Muscle layer of colon (tissue), 2 donors: ENCODE results near the gene RNF44.
"Not testable (repeated sequence)": the region's sequence is repeated elsewhere in the genome, so short reads cannot be mapped to it uniquely, and the experiment has no call there.

Source experiments
- H3K27ac ChIP-seq: one replicate; pipeline ENCODE4 v1.7.0; 2013; ENCODE audit warnings: low read depth, mild to moderate bottlenecking, low read length, moderate library complexity
- H3K27me3 ChIP-seq, 2 donors: one replicate each; pipeline ENCODE4 v1.7.0; 2013; ENCODE audit warnings: low read length in 2 of 2, mild to moderate bottlenecking in 2 of 2; ENCODE audit not compliant: insufficient read depth in 2 of 2, control insufficient read depth in 1 of 2
- H3K36me3 ChIP-seq: one replicate; pipeline ENCODE4 v1.7.0; 2013; ENCODE audit warnings: mild to moderate bottlenecking, low read length; ENCODE audit not compliant: insufficient read depth
- H3K4me1 ChIP-seq: one replicate; pipeline ENCODE4 v1.7.0; 2013; ENCODE audit warnings: mild to moderate bottlenecking, low read length; ENCODE audit not compliant: insufficient read depth
- H3K4me3 ChIP-seq, 2 donors: one replicate each; pipeline ENCODE4 v1.7.0; 2013; ENCODE audit warnings: low read length in 2 of 2, low read depth in 1 of 2, mild to moderate bottlenecking in 1 of 2, moderate library complexity in 1 of 2
- H3K9ac ChIP-seq: one replicate; pipeline ENCODE4 v1.7.0; 2013; ENCODE audit warnings: low read length
- H3K9me3 ChIP-seq: one replicate; pipeline ENCODE4 v1.7.0; 2013; ENCODE audit warnings: mild to moderate bottlenecking, low read length
- donor health status: abdominal sarcoma.
- donor health status: Adenocarcinoma of cecum.

Gene RNF44

GRCh38 chr5:176568657-176569056, 31.5 kb upstream of the RNF44 start:
- Histone ChIP-seq H3K27ac (no peak overlapping the region), H3K4me3 (no peak overlapping the region), H3K27me3 (peaks cover 0 to 5% of the 10 kb centered on the region in 2 donors), H3K9ac (no peak overlapping the region), H3K4me1 (no peaks in the 10 kb centered on the region), H3K9me3 (no peaks in the 10 kb centered on the region), H3K36me3 (no peaks in the 10 kb centered on the region)

- no peaks in the 10 kb centered on the region for H3K4me1 ChIP-seq
- no peaks in the 10 kb centered on the region for H3K36me3 ChIP-seq
- H3K4me3 ChIP-seq: no peak overlapping the region
- H3K27me3 ChIP-seq: peaks cover 0 to 5% of the 10 kb centered on the region in 2 donors
- H3K9ac ChIP-seq: no peak overlapping the region
- H3K27ac ChIP-seq: no peak overlapping the region
- no peaks in the 10 kb centered on the region for H3K9me3 ChIP-seq
Observed at GRCh38 chr5:176565760-176566288, 28.6 kb upstream of the RNF44 start.

GRCh38 chr5:176564002-176564401, 26.8 kb upstream of the RNF44 start:
- Histone ChIP-seq H3K9ac (no peak overlapping the region), H3K9me3 (no peaks in the 10 kb centered on the region), H3K36me3 (no peaks in the 10 kb centered on the region), H3K27me3 (peaks cover 0 to 5% of the 10 kb centered on the region in 2 donors), H3K4me1 (no peaks in the 10 kb centered on the region), H3K27ac (no peak overlapping the region), H3K4me3 (no peak overlapping the region)

- Histone ChIP-seq H3K9me3 (no peaks in the 10 kb centered on the region), H3K27ac (no peak overlapping the region), H3K27me3 (no peaks in the 10 kb centered on the region), H3K4me1 (no peaks in the 10 kb centered on the region), H3K36me3 (no peaks in the 10 kb centered on the region), H3K9ac (no peak overlapping the region), H3K4me3 (no peak overlapping the region)
Observed at GRCh38 chr5:176562189-176562588, 25.0 kb upstream of the RNF44 start.

GRCh38 chr5:176561259-176561658, 24.1 kb upstream of the RNF44 start:
- Histone ChIP-seq H3K4me3 (no peak overlapping the region), H3K9ac (no peak overlapping the region), H3K36me3 (no peaks in the 10 kb centered on the region), H3K4me1 (no peaks in the 10 kb centered on the region), H3K9me3 (no peaks in the 10 kb centered on the region), H3K27ac (no peak overlapping the region), H3K27me3 (no peaks in the 10 kb centered on the region)

- H3K9ac ChIP-seq: no peak overlapping the region
- H3K27ac ChIP-seq: no peak overlapping the region
- H3K4me1 ChIP-seq: no peaks in the 10 kb centered on the region
- H3K27me3 ChIP-seq: no peaks in the 10 kb centered on the region
- H3K4me3 ChIP-seq: no peak overlapping the region
- no peaks in the 10 kb centered on the region for H3K9me3 ChIP-seq
- no peaks in the 10 kb centered on the region for H3K36me3 ChIP-seq
Observed at GRCh38 chr5:176560364-176560763, 23.2 kb upstream of the RNF44 start.

GRCh38 chr5:176559683-176560082, 22.5 kb upstream of the RNF44 start:
- H3K4me3 ChIP-seq: no peak overlapping the region
- no peaks in the 10 kb centered on the region for H3K9me3 ChIP-seq
- no peaks in the 10 kb centered on the region for H3K36me3 ChIP-seq
- no peaks in the 10 kb centered on the region for H3K4me1 ChIP-seq
- H3K27me3 ChIP-seq: no peaks in the 10 kb centered on the region
- no peak overlapping the region for H3K27ac ChIP-seq
- no peak overlapping the region for H3K9ac ChIP-seq

- Histone ChIP-seq H3K36me3 (no peaks in the 10 kb centered on the region), H3K27ac (no peak overlapping the region), H3K27me3 (peaks cover 7 to 9% of the 10 kb centered on the region in 2 donors), H3K4me3 (no peak overlapping the region), H3K9me3 (no peaks in the 10 kb centered on the region), H3K9ac (no peak overlapping the region), H3K4me1 (no peaks in the 10 kb centered on the region)
Observed at GRCh38 chr5:176557846-176558245, 20.6 kb upstream of the RNF44 start.

- no peaks in the 10 kb centered on the region for H3K9me3 ChIP-seq
- no peak overlapping the region for H3K9ac ChIP-seq
- no peak overlapping the region for H3K27ac ChIP-seq
- no peaks in the 10 kb centered on the region for H3K36me3 ChIP-seq
- H3K4me3 ChIP-seq: no peak overlapping the region
- H3K27me3 ChIP-seq: peaks cover 7 to 16% of the 10 kb centered on the region in 2 donors
- no peaks in the 10 kb centered on the region for H3K4me1 ChIP-seq
Observed at GRCh38 chr5:176553260-176554085, 16.3 kb upstream of the RNF44 start.

GRCh38 chr5:176552332-176552869, 15.2 kb upstream of the RNF44 start:
- no peak overlapping the region for H3K27ac ChIP-seq
- H3K27me3 ChIP-seq: peaks cover 7 to 16% of the 10 kb centered on the region in 2 donors
- H3K9ac ChIP-seq: no peak overlapping the region
- no peaks in the 10 kb centered on the region for H3K9me3 ChIP-seq
- H3K4me1 ChIP-seq: peaks cover 9% of the 10 kb centered on the region
- no peak overlapping the region for H3K4me3 ChIP-seq
- no peaks in the 10 kb centered on the region for H3K36me3 ChIP-seq

GRCh38 chr5:176550937-176551336, 13.7 kb upstream of the RNF44 start:
- H3K4me3 ChIP-seq, H3K9ac ChIP-seq, H3K27ac ChIP-seq, H3K9me3 ChIP-seq, H3K36me3 ChIP-seq: not testable (repeated sequence)
- Histone ChIP-seq H3K27me3 (peaks cover 7 to 16% of the 10 kb centered on the region in 2 donors), H3K4me1 (peaks cover 11% of the 10 kb centered on the region)
